Ishikawa (cell line): ENCODE data around the gene NUDT16.
A peak's percentile ranks its signal among the peaks of the same experiment; 100 is the strongest.

Experiments
- CREB1 ChIP-seq: IDR thresholded peaks from 2 replicates; pipeline ENCODE4 v1.6.1; 2012; ENCODE audit warnings: low read depth
- EGR1 ChIP-seq: IDR thresholded peaks from 2 replicates; pipeline ENCODE4 v1.6.1; 2012
- EP300 ChIP-seq: IDR thresholded peaks from 2 replicates; pipeline ENCODE4 v1.6.1; 2012; ENCODE audit warnings: borderline replicate concordance
- REST ChIP-seq: IDR thresholded peaks from 2 replicates; pipeline ENCODE4 v1.6.1; 2012; ENCODE audit warnings: low read depth, mild to moderate bottlenecking
- TEAD4 ChIP-seq: IDR thresholded peaks from 2 replicates; pipeline ENCODE4 v1.6.1; 2012
- USF1 ChIP-seq: IDR thresholded peaks from 2 replicates; pipeline ENCODE4 v1.6.1; 2012
- YY1 ChIP-seq: IDR thresholded peaks from 2 replicates; pipeline ENCODE4 v1.6.1; 2012; ENCODE audit warnings: low read depth

Gene NUDT16

DNA sequence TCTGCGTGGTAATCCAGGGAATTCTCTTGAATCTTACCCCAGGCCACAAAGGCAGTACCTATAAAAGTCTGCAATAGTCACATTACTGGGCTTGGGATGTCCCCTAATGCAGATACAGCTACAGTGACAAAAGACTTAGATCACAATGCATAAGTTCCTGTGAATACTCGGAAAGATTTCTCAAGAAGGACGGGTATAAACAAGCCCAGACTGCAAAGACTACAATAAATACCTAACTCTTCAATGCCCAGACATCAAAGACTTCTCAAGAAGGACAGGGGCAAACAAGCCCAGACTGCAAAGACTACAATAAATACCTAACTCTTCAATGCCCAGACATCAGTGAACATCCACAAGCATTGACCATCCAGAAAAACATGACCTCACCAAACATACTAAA lies 50.9 kb downstream of the NUDT16 start:
- TF ChIP-seq EGR1 (no peak), CREB1 (no peak), TEAD4 (no peak), USF1 (no peak), REST (no peak)

- no peak for TF ChIP-seq EP300
- TF ChIP-seq YY1, result no peak
- peak; percentile 77 for TF ChIP-seq REST
- TF ChIP-seq TEAD4, result no peak
- TF ChIP-seq USF1, result no peak
Measured at GRCh38 chr3:131435000-131435399, 53.4 kb downstream of the NUDT16 start.
